Brain microvascular endothelial cell (primary cell): ENCODE results near the gene PRR23A.

Experiments used
- DNase-seq: peaks from one replicate; pipeline ENCODE4 v3.0.0-alpha.2; 2020
- H3K27ac ChIP-seq: fragments of 250-450 bp; sonication (Bioruptor Pico); 2 replicates; pipeline ENCODE4 v1.5.1; 2020; ENCODE audit warnings: mild to moderate bottlenecking, moderate library complexity
- H3K27me3 ChIP-seq: fragments of 250-450 bp; sonication (Bioruptor Pico); replicated peaks from 2 replicates; pipeline ENCODE4 v1.5.1; 2020; ENCODE audit warnings: mild to moderate bottlenecking
- H3K36me3 ChIP-seq: fragments of 250-450 bp; sonication (Bioruptor Pico); replicated peaks from 2 replicates; pipeline ENCODE4 v1.5.1; 2020; ENCODE audit warnings: mild to moderate bottlenecking
- H3K4me3 ChIP-seq: 2 replicates; pipeline ENCODE4 v1.5.1; 2011; ENCODE audit warnings: low read depth, mild to moderate bottlenecking, control low read depth, low read length, moderate library complexity
- CTCF ChIP-seq: IDR thresholded peaks from 2 replicates; pipeline ENCODE4 v1.5.1; 2011; ENCODE audit warnings: low read depth, mild to moderate bottlenecking, moderate library complexity, low read length, control low read depth, inconsistent platforms; ENCODE audit errors: missing control alignments
- in situ Hi-C: cut with HindIII; loops from 2 replicates; pipeline ENCODE4 v1.10.0; 2017; ENCODE audit warnings: low sequenced_read_pairs, low pct_ligation_motif_present

The PRR23A gene

GRCh38 chr3:139005356-139005993 is 593 bp downstream of the PRR23A start:
- no peaks in the 10 kb centered on the region for H3K36me3 ChIP-seq
- no peak for TF ChIP-seq CTCF
- no peak overlapping the region for H3K4me3 ChIP-seq
- in situ Hi-C loops, result no loop called here
- H3K27me3 ChIP-seq, result no peaks in the 10 kb centered on the region
- DNase-seq, result no peak
- H3K27ac ChIP-seq, result no peak overlapping the region

GRCh38 chr3:138995706-138996105 is 10.4 kb downstream of the PRR23A start:
- TF ChIP-seq CTCF, result no peak
- DNase-seq, result no peak
- Histone ChIP-seq H3K27ac (no peak overlapping the region), H3K4me3 (no peak overlapping the region), H3K36me3 (no peaks in the 10 kb centered on the region), H3K27me3 (no peaks in the 10 kb centered on the region)
- in situ Hi-C loops, result no loop called here

- Histone ChIP-seq H3K36me3 (no peaks in the 10 kb centered on the region), H3K27ac (no peak overlapping the region), H3K4me3 (no peak overlapping the region), H3K27me3 (no peaks in the 10 kb centered on the region)
- no peak for DNase-seq
- no peak for TF ChIP-seq CTCF
- in situ Hi-C loops, result no loop called here
Measured at GRCh38 chr3:138987181-138987580, 18.9 kb downstream of the PRR23A start.

GRCh38 chr3:138985932-138986331 is 20.1 kb downstream of the PRR23A start:
- no peaks in the 10 kb centered on the region for H3K36me3 ChIP-seq
- H3K4me3 ChIP-seq, result no peak overlapping the region
- no peak for TF ChIP-seq CTCF
- H3K27me3 ChIP-seq, result no peaks in the 10 kb centered on the region
- H3K27ac ChIP-seq, result no peak overlapping the region
- in situ Hi-C loops, result no loop called here
- no peak for DNase-seq

- DNase-seq, result no peak
- Histone ChIP-seq H3K27me3 (no peaks in the 10 kb centered on the region), H3K36me3 (no peaks in the 10 kb centered on the region)
Measured at GRCh38 chr3:138984816-138985215, 21.3 kb downstream of the PRR23A start.

More at GRCh38 chr3:138984816-138985215, 21.3 kb downstream of the PRR23A start:
- Histone ChIP-seq H3K4me3 (no peak overlapping the region), H3K27ac (no peak overlapping the region)
- TF ChIP-seq CTCF, result no peak
- in situ Hi-C loops, result no loop called here
